ENCODE data around the gene MTHFSD. TPM values are rescaled to one million over a fixed set of nuclear protein-coding genes. Genes with fewer than 3 reads are reported as not detected.

The MTHFSD gene
- total RNA-seq, 1 experiment from 2014 or later, result 11.9 TPM

DNA sequence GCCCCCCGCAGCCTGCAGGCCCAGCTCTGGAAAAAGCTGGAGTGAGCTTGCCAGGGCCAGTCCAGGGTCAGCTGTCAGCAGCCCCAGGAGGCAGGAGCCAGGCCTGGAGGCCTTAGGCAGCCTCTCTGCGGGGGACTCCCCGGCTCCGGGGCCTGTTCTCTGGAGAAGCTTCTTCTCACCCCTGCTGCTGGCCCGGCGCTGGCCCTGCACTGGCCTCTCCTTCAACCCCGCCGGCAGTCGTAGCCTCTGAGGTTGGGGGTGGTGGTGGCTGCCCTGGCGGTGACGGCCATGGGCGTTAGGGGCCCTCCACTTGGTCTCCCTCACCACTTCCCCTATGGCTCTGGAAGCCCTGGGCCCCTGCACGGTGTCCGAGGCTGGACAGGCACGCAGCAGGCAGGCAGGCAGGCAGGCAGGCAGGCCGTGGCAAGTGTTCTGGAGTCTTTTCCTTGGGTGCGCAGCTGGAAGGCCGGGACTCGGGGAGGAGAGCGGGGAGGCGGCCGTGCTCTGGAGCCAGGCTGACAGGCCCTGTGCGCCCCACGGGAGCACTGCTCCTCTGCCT is 42.7 kb downstream of the MTHFSD start:
- Histone ChIP-seq H3F3A (ENCODE audit: low read length, unreplicated experiment) (no peaks in the 10 kb centered on the region), H3K79me2 (ENCODE audit: low read length) (no peaks in the 10 kb centered on the region), H2AFZ (ENCODE audit: low read length) (no peak overlapping the region), H3K36me3 (ENCODE audit: low read depth, low read length) (no peaks in the 10 kb centered on the region), H3K4me1 (ENCODE audit: insufficient read depth, low read length) (no peaks in the 10 kb centered on the region), H3K9me3 (ENCODE audit: low read length) (no peaks in the 10 kb centered on the region), H3K27ac (ENCODE audit: low read length) (no peak overlapping the region), H4K20me1 (ENCODE audit: low read length) (no peaks in the 10 kb centered on the region), H3K4me3 (ENCODE audit: low read length) (no peak overlapping the region), H3K4me2 (ENCODE audit: low read length) (no peak overlapping the region), H3K9me2 (replicated peaks; ENCODE audit: low read length) (no peaks in the 10 kb centered on the region), H3K9ac (ENCODE audit: low read length) (no peak overlapping the region), H3K27me3 (ENCODE audit: low read length) (peaks cover 72% of the 10 kb centered on the region)
- intact Hi-C loops (cut with micrococcal nuclease), result no loop called here
- ChIA-PET POLR2A (ENCODE audit: unreplicated experiment) (interaction anchor here (0.6 kb wide), 1 partner anchor 148 kb away, joined by 3 read pairs; no protein-coding TSS in a partner anchor), CTCF (no interaction called here)
- TF ChIP-seq, protein P1, sequence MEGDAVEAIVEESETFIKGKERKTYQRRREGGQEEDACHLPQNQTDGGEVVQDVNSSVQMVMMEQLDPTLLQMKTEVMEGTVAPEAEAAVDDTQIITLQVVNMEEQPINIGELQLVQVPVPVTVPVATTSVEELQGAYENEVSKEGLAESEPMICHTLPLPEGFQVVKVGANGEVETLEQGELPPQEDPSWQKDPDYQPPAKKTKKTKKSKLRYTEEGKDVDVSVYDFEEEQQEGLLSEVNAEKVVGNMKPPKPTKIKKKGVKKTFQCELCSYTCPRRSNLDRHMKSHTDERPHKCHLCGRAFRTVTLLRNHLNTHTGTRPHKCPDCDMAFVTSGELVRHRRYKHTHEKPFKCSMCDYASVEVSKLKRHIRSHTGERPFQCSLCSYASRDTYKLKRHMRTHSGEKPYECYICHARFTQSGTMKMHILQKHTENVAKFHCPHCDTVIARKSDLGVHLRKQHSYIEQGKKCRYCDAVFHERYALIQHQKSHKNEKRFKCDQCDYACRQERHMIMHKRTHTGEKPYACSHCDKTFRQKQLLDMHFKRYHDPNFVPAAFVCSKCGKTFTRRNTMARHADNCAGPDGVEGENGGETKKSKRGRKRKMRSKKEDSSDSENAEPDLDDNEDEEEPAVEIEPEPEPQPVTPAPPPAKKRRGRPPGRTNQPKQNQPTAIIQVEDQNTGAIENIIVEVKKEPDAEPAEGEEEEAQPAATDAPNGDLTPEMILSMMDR (conservative IDR thresholded peaks at IDR 0.05; ENCODE audit: low read depth, low read length), result no peak
- TF ChIP-seq EZH2 (IDR thresholded peaks at IDR 0.05; ENCODE audit: low read length, unreplicated experiment), result no peak
- no peak for TF ChIP-seq EZH2phosphoT487 (IDR thresholded peaks at IDR 0.05; ENCODE audit: borderline replicate concordance, low read length)
- DNase-seq (no peak), ATAC-seq (no peak)
- BruUV-seq (replicated peaks), result no TSS peak

DNA sequence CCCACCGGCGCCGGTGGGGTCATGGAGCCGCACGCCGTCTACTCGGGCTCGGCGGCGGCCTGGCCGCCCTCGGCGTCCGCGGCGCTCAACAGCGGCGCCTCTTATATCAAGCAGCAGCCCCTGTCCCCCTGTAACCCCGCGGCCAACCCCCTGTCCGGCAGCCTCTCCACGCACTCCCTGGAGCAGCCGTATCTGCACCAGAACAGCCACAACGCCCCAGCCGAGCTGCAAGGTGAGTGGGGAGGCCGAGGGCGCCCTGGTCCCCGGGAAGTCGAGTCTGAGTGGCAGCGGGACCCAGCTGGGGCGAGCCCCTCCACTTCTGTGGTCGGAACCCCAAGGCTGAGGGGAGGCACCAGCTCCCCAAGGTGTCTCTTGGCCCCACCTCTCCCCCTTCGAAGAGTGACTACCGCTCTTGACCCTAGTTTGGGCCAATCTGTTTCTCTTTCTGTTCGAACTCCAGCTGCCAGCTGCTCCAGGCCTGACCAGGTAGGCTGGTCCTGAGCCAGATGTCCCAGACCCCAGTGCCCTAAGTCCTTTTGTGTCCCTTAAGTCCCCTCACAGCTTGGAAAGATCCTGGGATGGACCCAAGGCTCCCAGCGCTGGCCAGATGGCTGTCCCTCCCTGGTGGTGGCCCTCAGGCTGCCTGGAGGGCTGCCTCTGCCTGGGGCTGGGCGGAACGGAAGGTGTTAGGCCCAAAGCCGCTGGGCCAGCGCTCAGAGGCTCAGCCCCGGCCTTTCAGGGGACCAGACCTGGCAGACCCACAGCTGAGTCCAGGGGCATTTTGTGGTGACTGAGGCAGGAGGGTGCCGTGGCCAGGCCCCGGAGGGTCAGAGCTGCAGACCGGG is 43.5 kb downstream of the MTHFSD start:
- Histone ChIP-seq H3K9me2 (replicated peaks; ENCODE audit: low read length) (no peaks in the 10 kb centered on the region), H4K20me1 (ENCODE audit: low read length) (no peaks in the 10 kb centered on the region), H3K79me2 (ENCODE audit: low read length) (no peaks in the 10 kb centered on the region), H2AFZ (ENCODE audit: low read length) (no peak overlapping the region), H3K27ac (ENCODE audit: low read length) (no peak overlapping the region), H3K4me3 (ENCODE audit: low read length) (no peak overlapping the region), H3K4me2 (ENCODE audit: low read length) (no peak overlapping the region), H3K27me3 (ENCODE audit: low read length) (peaks cover 72% of the 10 kb centered on the region), H3F3A (ENCODE audit: low read length, unreplicated experiment) (no peaks in the 10 kb centered on the region), H3K9me3 (ENCODE audit: low read length) (no peaks in the 10 kb centered on the region), H3K9ac (ENCODE audit: low read length) (no peak overlapping the region), H3K36me3 (ENCODE audit: low read depth, low read length) (no peaks in the 10 kb centered on the region), H3K4me1 (ENCODE audit: insufficient read depth, low read length) (no peaks in the 10 kb centered on the region)
- intact Hi-C loops (cut with micrococcal nuclease), result no loop called here
- POLR2A ChIA-PET (ENCODE audit: unreplicated experiment), result interaction anchor here (0.6 kb wide), 1 partner anchor 147 kb away, joined by 3 read pairs; no protein-coding TSS in a partner anchor
- CTCF ChIA-PET, result no interaction called here
- ATAC-seq, result no peak
- no TSS peak for BruUV-seq (replicated peaks)
- DNase-seq, result no peak
- no peak for TF ChIP-seq EZH2 (IDR thresholded peaks at IDR 0.05; ENCODE audit: low read length, unreplicated experiment)
- TF ChIP-seq, protein P1 (conservative IDR thresholded peaks at IDR 0.05; ENCODE audit: low read depth, low read length), result no peak
- no peak for TF ChIP-seq EZH2phosphoT487 (IDR thresholded peaks at IDR 0.05; ENCODE audit: borderline replicate concordance, low read length)
